ENCODE measurements around the gene DGKG. TPM values are rescaled to one million over a fixed set of nuclear protein-coding genes. Genes with fewer than 3 reads are reported as not detected.

DGKG gene
- total RNA-seq, 2 experiments from 2014 or later, result not detected

GRCh38 chr3:186141790-186142189 is 220.2 kb downstream of the DGKG start:
- peaks cover 26% of the 10 kb centered on the region for H3K27me3 Mint-ChIP-seq

DNA sequence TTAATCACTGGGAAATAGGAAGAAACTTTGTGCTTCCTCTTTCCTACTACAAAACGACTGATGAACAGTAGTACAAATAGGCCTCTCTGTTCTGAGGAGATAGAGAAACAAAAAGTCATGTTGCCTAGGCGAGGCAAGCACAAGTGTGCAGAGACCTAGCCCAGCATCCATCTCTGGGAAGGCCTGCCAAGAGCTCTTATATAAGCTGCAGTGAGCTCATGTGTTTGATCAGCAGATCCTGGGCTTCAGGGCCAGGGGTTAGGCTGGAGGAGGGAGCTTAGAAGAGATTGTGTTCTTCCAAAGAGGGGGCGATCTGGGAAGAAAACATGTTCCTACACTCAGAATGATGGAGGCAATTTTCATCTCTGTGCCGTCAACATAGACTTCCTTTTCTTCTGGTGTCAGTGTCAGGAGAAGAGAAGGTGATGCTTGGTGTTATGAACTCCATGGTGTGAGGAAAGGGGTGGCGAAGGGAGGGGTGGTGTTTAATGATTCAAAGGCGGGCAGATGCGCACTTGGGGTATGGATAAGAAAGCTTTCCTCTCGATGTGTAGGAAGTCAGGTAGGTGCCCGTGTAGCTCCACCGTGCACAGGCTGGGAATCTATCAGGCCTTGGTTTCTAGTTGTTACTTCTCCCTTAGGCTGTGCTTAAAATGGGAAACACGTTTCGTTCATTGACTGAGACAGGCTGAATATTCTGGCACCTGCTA is 223.6 kb downstream of the DGKG start:
- Histone ChIP-seq H3K27ac (ENCODE audit: low read depth in 1 of 2, low read length in 2 of 2) (no peak overlapping the region), H3K27me3 (ENCODE audit: control insufficient read depth in 1 of 2, insufficient read depth in 2 of 2, low read length in 2 of 2) (peaks cover 0 to 2% of the 10 kb centered on the region in 2 experiments), H3K4me3 (ENCODE audit: low read length) (no peak overlapping the region), H3K9me3 (ENCODE audit: control insufficient read depth in 1 of 2, insufficient read depth in 1 of 2, low read length in 2 of 2) (no peaks in the 10 kb centered on the region), H3K4me1 (ENCODE audit: insufficient read depth, low read length) (no peaks in the 10 kb centered on the region), H3K36me3 (ENCODE audit: insufficient read depth, low read length) (no peaks in the 10 kb centered on the region)
- POLR2A ChIA-PET, result no interaction called here
- intact Hi-C loops (cut with DNase I, micrococcal nuclease), result no loop called here
- TF ChIP-seq CTCF (IDR thresholded peaks at IDR 0.05), result no peak
- Mint-ChIP-seq H3K9me3 (no peaks in the 10 kb centered on the region), H3K27ac (no peak overlapping the region), H3K36me3 (ENCODE audit: low read depth) (no peaks in the 10 kb centered on the region), H3K4me1 (ENCODE audit: low read depth) (no peaks in the 10 kb centered on the region), H3K27me3 (peaks cover 12% of the 10 kb centered on the region), H3K4me3 (no peak overlapping the region)
- DNase-seq (no peak), ATAC-seq (ENCODE audit: poor library complexity) (no peak)
- CTCF ChIA-PET, result no interaction called here

More at GRCh38 chr3:186141790-186142189, 220.2 kb downstream of the DGKG start:
- no peaks in the 10 kb centered on the region for H3K4me1 ChIP-seq (ENCODE audit: insufficient read depth, low read length)
- intact Hi-C loops (cut with DNase I, micrococcal nuclease), result no loop called here
- H3K27me3 ChIP-seq (ENCODE audit: control insufficient read depth in 1 of 2, insufficient read depth in 2 of 2, low read length in 2 of 2), result peaks cover 0 to 2% of the 10 kb centered on the region in 2 experiments
- H3K9me3 ChIP-seq (ENCODE audit: control insufficient read depth in 1 of 2, insufficient read depth in 1 of 2, low read length in 2 of 2), result no peaks in the 10 kb centered on the region
- ATAC-seq (ENCODE audit: poor library complexity) (no peak), DNase-seq (no peak)
- H3K36me3 ChIP-seq (ENCODE audit: insufficient read depth, low read length), result no peaks in the 10 kb centered on the region
- H3K4me1 Mint-ChIP-seq (ENCODE audit: low read depth), result no peaks in the 10 kb centered on the region
- no peak overlapping the region for H3K4me3 ChIP-seq (ENCODE audit: low read length)
- no peak overlapping the region for H3K27ac ChIP-seq (ENCODE audit: low read depth in 1 of 2, low read length in 2 of 2)
- H3K4me3 Mint-ChIP-seq, result no peak overlapping the region
- no peak overlapping the region for H3K27ac Mint-ChIP-seq
- no peak for TF ChIP-seq CTCF (IDR thresholded peaks at IDR 0.05)
- ChIA-PET POLR2A (no interaction called here), CTCF (no interaction called here)
- H3K36me3 Mint-ChIP-seq (ENCODE audit: low read depth), result no peaks in the 10 kb centered on the region
- H3K9me3 Mint-ChIP-seq, result no peaks in the 10 kb centered on the region

DNA sequence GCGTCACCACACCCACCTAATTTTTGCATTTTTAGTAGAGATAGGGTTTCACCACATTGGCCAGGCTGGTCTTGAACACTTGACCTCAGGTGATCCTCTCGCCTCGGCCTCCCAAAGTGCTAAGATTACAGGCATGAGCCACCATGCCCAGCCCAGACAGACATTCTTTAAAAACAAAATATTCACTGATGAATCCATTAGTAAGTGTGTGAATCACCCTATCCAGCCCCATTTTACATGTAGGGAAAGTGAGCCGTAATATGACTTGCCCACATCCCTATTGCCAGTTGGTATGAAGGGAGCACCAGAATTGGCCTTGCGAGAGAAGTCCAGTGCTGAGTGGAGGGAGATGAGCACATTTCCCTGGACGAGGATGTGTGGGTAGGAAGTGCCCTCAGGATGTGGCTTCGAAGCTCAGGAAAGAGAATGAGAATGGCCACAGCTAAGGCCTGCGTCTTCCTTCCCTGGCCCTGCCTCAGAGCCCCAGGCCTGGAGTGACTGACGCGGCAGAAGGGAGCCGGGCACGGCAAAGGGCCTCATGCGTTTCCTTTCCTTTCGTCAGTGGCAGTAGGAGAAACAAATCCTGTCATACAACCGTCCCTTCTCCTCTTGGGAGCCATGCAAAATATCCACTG is 224.9 kb downstream of the DGKG start:
- H3K36me3 ChIP-seq (ENCODE audit: insufficient read depth, low read length), result no peaks in the 10 kb centered on the region
- Mint-ChIP-seq H3K4me1 (ENCODE audit: low read depth) (no peaks in the 10 kb centered on the region), H3K27me3 (peaks cover 5% of the 10 kb centered on the region), H3K9me3 (no peaks in the 10 kb centered on the region), H3K27ac (no peak overlapping the region), H3K36me3 (ENCODE audit: low read depth) (no peaks in the 10 kb centered on the region), H3K4me3 (no peak overlapping the region)
- H3K27ac ChIP-seq (ENCODE audit: low read depth in 1 of 2, low read length in 2 of 2), result no peak overlapping the region
- H3K4me1 ChIP-seq (ENCODE audit: insufficient read depth, low read length), result no peaks in the 10 kb centered on the region
- POLR2A ChIA-PET, result no interaction called here
- no peak for ATAC-seq (ENCODE audit: poor library complexity)
- CTCF ChIA-PET, result no interaction called here
- peaks cover 0 to 2% of the 10 kb centered on the region in 2 experiments for H3K27me3 ChIP-seq (ENCODE audit: control insufficient read depth in 1 of 2, insufficient read depth in 2 of 2, low read length in 2 of 2)
- no peak overlapping the region for H3K4me3 ChIP-seq (ENCODE audit: low read length)
- no peak for TF ChIP-seq CTCF (IDR thresholded peaks at IDR 0.05)
- no peaks in the 10 kb centered on the region for H3K9me3 ChIP-seq (ENCODE audit: control insufficient read depth in 1 of 2, insufficient read depth in 1 of 2, low read length in 2 of 2)
- DNase-seq, result no peak
- intact Hi-C loops (cut with DNase I, micrococcal nuclease), result no loop called here
